GM18861 (cell line): Measurements from ENCODE around the gene DIPK1A.
"Not testable (repeated sequence)": the region's sequence is repeated elsewhere in the genome, so short reads cannot be mapped to it uniquely, and the experiment has no call there.

Source experiments
- ATAC-seq: cut with Tn5 transposase; IDR thresholded peaks from one replicate; pipeline ENCODE4 v1.9.1; 2021; ENCODE audit not compliant: unreplicated experiment

DIPK1A gene

DNA sequence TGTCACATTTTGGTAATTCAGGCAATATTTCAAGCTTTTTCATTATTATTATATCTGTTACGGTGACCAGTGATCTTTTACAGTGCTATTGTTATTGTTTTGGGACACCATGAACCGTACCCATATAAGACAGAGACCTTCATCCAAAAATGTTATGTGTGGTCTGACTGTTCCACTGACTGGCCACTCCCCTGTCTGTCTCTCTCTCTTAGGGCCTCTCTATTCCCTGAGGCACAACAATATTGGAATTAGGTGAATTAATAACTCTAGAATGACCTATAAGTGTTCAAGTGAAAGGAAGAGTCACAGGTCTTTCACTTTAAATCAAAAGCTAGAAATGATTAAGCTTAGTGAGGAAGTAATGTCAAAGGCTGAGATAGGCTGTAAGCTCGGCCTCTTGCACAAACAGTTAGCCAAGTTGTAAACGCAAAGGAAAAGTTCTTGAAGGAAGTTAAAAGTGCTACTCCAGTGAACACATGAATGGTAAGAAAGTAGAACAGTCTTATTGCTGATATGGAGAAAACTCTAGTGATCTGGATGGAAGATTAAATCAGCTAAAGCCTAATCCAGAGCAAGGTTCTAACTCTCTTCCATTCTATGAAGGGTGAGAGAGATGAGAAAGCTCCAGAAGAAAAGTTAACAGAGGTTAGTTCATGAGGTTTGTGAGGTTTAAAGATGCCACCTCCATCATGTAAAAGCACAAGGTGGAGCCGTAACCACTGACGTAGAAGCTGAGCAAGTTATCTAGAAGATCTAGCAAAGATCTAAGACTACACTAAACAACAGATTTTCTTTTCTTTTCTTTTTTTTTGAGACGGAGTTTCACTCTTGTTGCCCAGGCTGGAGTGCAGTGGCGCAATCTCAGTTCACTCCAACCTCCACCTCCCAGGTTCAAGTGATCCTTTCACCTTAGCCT is 19.7 kb upstream of the DIPK1A start:
- no peak for ATAC-seq

DNA sequence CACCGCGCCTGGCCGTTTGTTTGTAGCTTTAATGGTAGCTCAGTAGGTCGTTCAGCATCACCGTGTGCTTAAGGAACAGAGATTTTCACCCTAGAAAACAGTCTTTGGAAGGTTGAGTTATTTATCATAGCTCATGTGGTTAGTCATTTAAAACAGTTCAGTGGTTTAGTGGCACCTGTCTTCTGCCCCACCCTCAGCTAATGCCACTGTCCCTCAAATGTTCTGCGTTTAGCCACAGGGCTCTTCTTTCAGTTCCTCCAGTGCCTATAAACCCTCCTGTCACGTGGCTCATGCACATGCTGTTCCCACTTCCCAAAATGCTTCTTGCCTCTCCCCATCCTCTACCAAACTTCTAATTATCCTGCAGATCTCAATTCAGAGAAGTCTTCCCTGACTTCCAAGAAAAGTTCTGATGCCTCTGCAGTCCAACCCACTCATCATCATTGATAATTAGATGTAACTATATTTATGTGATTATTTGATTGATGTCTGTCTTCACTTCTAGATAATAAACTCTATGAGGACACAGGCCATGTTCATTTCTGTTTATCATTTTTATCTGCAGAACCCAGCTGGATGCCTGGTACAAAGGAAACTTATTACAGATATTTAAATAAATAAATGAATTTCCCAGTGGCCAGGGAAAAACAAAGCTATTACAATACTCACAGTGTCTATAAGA is 14.4 kb upstream of the DIPK1A start:
- ATAC-seq: peak; percentile 65

DNA sequence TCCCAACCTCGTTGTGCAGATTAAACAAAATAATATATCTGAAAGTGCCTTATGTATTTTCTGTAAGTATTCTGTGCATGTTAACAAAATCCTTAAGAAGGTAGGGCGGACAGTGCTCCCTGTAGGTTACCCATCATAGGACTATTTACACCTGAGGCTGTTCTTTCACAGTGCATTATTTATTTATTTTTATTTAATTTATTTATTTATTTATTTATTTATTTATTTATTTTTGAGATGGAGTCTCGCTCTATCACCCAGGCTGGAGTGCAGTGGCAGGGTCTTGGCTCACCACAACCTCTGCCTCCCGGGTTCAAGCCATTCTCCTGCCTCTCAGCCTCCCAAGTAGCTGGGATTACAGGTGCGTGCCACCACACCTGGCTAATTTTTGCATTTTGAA is 12.8 kb upstream of the DIPK1A start:
- ATAC-seq: not testable (repeated sequence)

DNA sequence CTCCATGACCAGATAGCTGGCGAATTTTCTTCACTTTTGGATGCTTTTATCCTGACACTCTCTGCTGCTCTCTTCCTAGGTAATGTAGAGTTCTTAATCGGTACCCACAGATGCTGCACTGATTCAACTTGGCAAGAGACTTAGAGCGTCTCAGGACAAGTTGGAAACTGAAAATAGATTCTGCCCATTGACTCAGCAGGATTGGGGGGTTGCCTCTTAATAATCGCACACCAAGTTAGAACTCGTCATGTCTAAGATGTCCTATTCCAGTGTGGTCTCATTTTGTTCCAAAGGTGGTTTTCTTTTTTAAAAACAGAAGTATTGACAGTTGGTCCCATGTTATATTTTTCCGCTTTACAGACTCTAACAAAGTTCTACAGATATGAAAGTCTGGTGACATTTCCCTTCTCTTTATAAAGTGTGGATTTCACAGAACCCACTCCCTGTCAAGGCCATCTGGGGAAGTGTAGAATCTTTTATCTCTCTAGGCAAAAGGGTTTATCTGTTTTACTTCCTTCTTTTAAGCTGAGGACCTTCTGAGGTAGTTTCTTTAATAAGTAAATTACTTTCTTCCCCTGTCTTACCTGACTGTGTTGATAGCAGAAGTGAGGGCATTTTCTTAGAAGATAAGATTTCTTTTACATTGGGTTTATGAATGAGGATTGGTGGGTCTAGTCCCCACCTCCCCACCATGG is 12.1 kb upstream of the DIPK1A start:
- ATAC-seq: no peak

DNA sequence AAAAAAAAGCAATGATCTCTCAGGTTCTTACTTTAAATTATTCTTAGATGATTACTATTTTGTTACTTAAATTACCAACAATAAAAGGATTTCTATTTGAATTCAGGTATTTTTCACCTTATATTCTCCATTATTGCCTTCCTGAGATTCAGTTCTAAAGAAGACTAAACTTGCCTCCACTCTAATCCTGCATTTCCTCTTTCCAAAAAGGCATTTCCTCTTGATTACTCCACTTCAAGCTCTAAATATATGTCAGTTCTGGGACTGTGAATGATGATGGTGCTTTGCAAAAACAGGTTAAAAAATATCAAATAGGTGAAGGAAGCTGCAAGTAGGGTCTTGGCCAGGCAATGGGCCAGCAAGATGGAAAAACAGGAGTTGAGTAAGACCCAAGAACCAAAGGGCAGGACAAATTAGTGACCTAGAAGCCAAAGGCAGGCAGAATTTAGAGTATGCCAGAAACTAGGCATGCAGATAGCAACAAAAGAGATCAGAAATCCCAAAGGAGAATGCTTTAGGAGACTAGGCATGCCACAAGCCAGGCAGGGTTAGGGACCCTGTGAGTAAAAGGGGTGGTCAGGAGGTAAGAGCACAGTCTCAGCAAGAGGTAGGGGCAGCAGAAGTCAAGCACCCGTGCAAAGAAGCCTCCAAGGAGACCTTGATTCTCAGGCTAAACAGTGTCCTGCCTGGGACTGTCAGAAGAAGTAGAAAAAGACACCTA is 11.3 kb upstream of the DIPK1A start:
- ATAC-seq: no peak

DNA sequence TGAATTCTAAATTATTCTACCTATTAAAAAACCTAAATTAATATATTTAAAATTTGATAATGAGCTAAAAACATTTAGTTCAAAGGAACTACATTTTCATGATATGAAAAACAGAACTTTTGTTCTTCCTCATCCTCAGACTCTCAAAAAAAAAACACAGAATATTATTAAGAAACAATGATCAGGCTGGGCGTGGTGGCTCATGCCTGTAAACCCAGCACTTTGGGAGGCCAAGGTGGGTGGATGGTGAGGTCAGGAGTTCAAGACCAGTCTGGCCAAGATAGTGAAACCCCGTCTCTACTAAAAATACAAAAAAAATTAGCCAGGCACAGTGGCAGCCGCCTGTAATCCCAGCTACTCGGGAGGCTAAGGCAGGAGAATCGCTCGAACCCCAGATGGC is 10.7 kb upstream of the DIPK1A start:
- ATAC-seq: not testable (repeated sequence)

DNA sequence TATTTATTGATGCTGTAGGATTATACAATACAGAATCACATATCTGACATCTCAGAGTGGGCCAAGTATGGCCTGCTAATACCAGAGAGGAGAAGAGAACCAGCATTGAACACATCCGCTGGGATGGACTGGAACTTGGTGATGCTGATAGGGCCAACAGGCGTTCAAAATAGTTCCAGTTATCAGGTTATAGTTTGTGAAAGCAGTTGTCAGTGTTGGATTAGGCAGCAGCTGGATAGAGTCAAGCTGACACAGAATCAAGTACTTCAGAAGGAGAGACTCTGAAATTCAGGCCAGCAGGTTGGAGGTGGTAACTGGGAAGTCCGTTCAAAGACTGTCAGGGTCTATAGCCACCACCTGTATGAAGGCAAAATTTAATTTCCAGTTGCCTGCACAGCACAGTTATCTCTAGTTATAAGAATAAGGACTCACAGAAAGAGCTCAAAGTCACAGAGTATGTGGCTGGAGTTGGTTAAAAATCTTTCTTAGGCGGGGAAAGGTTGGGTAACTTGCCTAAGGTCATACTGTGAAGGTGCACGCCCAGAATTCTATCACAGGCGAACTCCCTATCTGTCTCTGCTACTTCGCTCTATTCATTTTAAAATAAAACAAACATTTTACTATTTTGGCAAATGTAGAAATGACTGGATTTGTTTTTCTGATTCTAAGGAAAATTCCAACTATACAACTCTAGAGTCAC is 9.9 kb upstream of the DIPK1A start:
- ATAC-seq: no peak

DNA sequence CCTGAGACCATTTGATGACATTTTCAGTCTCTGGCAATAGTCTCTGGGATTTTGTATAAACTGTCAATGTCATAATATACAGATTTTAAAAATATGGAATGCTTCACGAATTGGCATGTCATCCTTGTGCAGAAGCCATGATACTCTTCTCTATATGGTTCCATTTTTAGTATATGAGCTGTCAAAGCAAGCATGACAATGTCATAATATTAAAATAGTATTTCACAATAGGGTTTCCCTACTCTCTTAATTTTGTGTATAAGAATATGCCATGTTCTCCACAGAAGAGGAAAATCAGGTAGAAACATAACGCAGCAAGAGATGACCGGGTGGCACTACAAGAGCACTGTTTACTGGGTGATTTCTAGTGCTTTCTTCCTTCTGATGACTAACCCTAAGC is 8.3 kb upstream of the DIPK1A start:
- no peak for ATAC-seq

DNA sequence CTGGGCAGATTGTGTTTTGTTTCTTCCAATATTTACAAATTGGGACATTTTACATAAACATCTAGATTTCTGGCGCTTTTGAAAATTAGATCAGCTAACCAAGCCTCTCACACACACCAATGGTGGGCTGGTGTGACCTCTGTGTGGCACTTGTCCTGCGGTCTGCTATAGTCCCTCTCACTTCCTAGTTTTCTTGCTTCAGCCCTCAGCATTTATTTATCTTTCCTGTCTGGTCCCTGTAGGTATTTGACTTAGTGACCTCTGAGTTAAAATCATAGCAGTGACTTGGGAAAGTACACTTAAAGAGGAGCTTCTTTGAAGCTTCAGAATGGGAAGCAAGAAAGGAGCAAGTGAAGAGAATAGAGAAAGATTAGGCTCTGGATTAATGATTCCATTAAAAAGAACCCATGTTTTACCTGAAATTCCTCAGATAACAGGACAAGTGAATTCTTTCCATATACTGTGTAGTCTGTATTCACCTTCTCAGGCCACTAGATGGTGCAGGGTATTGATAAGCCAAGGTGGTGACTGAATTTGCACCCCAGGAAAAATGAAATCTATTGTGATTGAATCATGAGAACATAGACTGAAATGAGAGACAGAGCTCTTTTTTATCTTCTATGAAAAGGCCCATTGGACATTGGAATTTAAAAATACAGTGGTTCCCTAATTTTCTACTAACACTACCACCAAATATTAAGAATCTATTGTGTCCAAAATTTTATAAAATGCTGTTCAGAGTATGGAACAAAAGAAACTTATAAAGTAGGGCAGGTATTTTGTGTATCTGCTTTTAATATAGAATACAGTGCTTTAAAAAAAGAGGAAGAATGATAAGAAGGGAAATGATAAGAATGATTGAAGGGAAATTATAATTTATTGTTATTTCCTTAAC is 7.1 kb upstream of the DIPK1A start:
- peak; percentile 66 for ATAC-seq

DNA sequence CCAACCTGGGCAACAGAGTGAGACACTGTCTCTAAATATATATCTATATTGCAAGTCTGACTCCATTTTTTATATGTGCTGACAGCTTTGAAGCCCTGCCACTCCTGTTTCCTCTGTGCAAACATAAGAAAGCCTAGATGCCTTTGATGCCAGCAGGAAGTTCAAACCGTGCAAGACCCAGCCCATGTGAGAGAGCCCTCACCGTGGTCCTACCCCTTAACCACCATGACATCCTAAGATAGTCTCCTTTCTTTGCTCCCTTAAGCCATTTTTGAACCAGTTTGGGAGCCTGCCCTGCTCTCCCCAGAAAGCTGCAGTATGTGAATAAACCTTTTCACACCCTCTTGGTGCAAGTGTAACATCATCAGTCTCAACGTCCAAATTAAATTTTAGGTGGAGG is 3.7 kb upstream of the DIPK1A start:
- ATAC-seq: no peak

DNA sequence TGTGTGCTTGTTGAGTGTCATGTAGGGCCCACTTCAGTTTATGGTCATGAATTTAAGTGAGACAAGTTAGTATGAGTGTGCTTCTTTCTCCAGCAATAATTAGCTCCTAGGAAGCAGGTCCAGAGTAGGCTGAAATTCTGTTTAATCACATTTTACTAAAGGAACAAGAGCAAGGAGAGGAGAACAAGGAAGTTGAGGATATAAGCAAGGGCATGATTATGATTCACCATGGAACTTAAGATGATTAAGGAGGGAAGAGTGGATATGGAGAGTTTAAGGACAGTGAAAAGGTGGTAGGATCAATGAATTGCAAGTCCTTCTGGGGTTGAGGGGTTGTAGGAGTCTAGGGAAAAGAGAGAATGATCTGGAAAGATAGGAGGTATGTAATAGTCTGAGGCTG is 3.1 kb upstream of the DIPK1A start:
- no peak for ATAC-seq

DNA sequence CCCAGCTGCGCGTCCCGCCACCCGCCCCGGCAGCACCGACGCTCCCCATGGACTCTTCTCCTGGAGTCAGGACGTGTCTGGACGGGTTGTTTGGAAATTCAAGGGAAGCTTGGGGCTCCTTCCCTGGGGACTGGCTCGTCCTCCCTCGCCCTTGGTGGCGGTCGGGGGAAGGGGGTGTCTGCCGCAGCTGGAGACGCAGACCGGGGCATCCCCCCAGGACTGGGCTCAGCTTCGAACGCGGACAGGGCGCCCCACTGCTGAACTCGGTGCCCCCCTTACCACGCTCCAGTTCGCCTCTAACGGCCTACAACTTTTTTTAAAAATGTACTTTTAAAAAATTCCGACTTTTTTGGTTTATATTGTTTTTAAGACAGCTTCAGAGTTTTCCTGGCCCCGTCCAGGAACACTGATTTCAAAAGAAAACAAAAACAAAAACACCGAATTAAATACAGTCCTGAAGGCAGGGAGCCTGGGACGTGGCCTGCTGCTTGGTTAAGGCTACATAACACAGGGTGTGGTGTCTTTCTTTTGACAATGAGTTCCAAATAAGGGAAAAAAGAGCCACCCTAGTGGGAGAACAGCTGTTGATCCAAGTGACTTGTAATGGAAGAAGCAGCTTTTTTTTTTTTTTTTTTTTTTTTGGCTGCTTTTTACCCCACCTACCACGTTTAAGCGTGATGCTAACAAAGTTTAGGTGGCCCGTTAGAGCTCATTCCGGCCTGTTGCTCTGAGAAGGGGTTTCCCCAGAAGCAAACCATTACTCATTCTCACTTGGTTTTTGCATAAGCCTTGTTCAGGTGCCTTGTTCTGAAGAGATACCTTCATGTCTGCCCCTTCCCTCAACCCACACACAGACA is 862 bp upstream of the DIPK1A start:
- ATAC-seq: peak; percentile 51

DNA sequence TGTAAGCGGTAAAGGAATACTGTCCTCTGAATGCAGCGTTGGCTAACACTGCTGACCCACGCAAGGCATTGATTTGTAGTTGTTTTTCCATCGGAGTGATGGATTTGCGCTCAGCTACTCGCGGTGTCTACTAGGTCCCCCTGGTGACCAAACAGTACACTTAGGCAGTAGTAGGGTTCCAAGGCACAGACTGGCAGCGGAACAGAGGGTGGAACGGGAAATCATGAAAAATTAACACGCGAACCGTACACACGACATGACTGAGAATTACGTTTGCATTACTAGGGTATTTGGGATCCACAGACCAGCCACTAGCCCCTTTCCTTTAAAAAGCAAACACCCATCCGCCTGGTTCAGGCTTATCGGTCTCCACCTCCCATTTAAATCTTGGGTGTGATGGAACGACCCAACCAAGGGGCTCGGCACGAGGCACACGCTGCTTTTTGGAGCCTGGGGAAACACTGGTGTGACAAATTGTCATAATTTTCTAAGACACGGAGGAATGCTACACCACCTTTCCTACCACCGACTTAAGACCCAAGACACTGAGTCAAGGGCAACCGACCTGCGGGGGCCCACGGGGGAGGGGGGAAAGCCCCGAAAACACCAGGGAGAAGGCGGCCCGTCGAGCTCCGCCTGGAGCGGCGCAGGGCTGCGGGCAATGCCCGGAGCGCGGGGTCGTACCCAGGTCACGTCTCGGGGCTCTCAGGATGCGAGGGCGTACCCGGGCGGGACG is 699 bp downstream of the DIPK1A start:
- peak; percentile 40 for ATAC-seq

DNA sequence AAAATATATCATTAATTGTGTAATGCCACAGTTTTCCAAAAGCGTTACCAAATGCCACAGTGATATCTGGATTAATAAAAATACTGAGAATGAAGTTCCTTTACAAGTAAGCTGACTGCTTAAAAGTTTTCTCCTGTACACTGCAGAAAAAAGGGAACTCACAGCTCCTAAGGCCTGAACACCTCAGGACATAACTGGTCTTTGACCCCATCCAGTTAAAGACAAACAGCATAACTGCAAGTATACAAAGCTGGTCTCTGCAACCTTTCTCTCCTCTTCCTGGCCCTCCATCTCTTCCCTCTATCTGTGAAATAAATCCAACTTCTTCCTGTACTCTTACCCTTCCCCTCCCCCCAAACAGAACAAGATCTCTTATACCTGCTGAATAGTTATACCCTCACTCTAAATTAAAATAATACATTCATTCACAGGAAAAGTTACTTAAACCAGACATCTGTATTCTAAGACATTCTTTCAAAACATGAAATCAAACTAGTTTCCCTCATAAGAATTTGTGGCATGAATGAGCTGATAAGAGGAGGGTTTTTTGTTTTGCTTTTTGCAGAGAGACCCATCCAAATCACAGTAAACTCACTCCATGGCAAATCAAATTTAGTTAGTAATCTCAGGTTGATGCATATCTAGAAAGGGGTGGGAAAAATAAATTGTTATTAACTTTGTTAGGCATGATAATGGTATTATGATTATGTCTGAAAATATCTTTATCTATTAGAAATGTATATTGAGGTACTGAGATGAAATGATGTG is 2.9 kb downstream of the DIPK1A start:
- no peak for ATAC-seq

DNA sequence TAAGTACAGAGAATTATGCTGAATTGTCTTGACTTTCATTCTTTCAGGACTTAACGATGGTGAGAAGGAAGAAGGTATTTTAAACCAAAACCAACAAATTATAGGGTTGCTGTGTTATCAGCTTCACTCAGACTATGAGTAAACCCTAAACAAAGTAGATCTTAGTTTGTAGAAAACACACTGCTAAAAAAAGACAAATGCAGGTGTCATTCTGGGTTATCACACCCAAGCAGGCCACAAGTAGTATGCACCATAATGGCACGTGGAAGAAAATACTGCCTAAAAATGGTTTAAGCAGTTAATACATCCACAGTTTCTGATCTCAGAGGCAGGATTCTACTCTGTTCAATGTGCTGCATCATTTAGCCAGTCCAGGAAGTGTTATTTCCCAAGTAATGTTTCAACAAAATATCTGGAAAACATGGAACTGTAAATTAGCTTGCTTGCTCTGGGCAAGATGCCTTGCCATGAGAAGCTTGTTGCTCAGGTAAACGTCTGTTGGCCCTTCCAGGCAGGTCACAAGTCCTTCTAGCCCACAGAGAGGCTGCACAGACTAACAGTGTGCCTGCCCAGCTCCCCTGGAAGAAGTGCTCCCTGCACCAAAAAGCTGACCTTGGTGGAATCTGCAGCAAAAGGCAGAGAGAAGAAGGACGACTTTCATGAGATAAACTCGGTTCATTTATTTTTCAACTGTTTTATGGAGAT is 4.1 kb downstream of the DIPK1A start:
- ATAC-seq: no peak

DNA sequence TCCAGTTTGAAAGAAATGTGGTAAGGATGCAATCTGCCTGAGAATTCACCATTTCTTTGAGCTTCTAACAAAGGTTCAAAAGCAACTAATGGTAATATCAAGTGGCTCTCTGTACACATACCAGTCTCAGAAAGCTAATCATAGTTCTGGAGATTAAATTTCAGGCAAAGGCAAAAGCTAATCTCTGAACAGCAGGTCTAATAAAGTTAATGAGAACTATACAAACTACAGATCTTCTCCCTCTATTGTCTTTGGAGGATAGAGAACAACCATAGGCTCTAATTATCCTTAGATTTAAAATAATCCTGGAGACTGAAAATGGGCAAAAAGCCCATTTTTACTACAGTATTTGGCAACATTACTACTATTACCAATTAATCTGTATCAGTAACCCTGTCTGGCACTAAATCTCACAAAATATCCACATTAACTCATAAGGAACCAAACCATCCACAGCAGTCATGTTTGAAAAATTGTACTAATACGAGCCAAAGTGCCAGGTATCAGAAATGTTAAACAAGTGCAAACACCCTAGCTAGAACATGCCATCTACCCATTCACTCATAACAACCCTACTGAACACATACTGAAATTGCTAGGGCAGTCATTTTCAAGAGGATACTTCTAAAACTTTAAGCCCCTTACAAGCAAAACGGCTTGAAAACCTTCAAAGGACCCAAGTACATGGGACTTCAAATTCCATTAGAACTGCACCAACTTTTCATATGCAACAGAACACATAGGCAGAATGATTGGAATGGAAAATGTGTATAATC is 4.8 kb downstream of the DIPK1A start:
- ATAC-seq: no peak
